ENCODE measurements around the gene ALOX12B.
"Not testable (repeated sequence)": the region's sequence is repeated elsewhere in the genome, so short reads cannot be mapped to it uniquely, and the experiment has no call there.

ALOX12B gene

DNA sequence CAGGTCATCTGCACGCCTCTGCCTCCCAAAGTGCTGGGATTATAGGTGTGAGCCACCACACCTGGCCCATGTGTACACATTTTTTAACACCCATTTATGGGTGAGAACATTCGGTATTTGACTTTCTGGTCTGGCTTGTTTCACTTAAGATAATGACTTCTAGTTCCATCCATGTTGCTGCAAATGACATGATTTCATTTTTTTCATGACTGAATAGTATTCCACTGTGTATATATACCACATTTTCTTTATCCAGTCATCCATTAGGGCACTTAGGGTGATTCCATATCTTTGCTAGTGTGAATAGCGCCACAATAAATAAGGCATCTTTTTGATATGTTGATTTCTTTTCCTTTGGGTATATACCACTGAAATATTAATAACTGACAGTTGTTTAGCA is 5.6 kb downstream of the ALOX12B start:
- no peak for DNase-seq

DNA sequence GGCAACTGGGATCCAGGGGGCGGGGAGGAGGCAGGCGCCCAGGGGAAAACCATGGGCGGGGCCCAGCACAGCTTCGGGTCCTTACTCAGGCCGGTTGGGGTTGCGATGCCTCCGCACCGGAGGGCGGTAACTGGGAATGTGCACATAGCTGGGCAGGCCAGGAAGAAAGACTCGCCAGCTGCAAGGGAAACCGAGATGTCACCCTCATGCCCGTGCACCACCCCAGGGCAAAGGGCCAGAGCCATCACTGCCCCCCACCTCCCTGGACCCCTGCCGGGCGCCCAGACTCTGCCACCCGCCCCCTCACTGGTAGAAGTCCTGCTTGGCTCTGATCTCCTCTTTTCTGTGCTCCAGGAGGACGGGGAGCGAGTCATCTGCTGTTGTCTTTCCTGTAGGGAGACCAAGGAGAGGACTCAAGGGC is 6.7 kb downstream of the ALOX12B start:
- no peak for DNase-seq

DNA sequence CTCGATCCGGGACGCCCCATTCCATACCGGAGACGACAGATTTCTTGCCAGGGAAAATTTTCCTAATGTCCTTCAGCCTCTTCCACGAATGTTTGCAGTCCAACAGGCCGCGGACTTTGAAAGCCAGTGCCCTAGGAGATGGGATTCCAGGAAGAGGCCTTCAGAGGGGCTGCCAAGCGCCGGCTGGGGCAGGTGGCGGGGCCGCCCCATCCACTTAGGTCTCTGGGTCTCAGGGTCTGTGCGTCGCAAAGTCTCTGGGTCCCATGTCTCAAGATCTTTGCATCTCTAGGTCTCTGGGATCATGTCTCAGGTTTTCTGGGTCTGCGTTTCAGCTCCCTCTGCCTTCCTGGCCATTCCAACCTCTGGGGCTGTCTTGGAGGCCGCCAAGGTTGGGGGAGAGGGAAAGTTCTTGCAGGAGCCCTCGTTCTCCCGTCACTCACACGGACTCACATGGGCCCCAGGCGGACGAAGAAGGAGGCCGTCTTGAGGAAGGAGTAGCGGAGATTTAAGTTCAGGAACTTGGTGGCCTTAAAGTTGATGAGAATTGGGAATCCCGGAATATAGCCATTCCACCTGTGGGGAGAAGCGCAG is 7.2 kb downstream of the ALOX12B start:
- DNase-seq = no peak

DNA sequence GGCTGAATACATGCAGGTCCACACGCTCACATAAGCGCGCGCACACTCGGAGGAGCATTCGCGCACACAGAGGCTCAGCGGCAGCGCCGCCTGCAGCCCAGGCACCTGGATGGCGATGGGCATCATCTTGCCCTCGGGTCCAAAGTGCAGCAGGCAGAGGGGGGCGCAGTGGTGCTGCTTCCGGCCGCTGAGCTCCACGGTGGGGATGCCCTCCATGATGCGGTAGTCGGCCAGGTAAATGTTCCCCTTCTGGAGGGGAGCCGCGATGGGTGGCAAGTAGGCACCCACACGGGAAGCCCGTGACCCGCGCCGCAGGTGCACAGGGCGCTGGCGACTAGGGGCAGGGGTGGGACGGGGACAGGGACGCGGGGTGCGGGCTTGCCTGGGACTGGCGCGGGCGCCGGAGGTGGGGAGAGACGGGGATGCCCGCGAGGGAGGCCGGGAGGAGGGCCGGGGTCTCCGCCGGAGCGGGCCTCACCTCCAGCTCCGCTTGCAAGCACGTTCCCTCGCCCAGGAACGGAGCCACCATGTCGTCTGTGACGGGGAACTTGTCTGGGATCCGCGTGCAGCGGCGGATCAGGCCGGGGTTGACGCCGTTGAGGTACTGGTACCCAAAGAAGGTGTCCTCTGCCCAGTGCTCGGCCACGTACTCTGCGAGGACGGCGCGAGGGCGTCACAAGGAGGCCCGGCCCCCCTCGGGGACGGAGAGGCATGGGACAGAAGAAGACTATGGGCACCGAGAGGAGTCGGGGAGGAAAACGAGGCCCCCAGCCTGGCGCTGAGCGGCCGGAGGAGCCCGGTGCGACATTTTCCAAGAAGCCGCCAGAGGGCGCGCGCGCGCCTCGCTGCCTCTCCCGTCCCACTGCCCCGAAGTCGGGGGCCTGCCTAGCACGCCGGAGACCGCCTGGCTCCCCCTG is 8.0 kb downstream of the ALOX12B start:
- DNase-seq = peak; percentile 60

DNA sequence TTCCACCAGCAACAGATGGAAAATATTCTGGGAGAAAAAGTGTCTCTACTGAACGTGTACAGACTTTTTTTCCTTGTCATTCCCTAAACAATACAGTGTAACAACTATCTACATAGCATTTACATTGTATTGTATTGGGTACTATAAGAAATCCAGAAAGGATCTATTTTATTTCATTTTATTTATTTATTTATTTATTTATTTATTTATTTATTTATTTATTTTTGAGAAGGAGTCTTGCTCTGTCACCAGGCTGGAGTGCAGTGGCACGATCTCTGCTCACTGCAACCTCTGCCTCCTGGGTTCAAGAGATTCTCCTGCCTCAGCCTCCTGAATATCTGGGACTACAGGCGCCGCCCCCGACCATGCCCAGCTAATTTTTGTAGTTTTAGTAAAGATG is 9.6 kb downstream of the ALOX12B start:
- not testable (repeated sequence) for DNase-seq

DNA sequence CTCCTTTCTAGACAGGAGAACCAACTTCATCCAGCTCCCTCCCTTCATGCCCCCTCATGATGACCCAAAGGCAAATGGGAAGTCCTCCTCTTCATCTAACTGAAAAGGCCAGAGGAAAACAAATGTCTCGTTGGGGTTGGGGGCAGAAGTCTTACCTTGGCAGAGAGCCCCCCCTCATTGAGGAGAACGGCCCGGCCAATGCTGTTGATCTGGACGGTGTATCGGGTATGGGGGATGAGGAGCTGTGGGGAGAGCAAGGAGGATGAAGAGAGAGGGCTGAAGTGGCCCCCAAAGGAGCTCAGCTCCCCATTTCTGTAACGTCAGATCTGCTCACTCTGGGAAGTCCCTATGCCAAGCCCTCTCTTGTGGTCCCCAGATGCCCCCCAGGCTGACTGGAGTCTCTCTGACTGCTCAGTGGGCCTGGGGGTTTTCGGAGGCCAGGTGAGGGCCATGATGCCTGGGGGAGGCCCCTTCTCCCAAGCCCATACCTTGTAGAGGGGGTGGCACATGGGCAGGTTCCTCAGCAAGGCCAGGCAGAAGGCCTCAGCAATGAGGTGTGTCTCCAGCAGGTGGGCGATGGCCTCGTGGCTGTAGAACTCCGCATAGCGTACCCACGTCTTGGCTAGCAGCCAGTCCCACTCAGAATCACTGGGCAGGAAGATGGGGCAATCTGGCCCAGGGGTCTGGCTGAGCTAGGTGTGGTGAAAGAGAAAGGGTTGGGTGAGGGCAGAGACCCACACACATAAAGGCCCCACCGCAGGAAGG is 10.8 kb downstream of the ALOX12B start:
- no peak for DNase-seq

DNA sequence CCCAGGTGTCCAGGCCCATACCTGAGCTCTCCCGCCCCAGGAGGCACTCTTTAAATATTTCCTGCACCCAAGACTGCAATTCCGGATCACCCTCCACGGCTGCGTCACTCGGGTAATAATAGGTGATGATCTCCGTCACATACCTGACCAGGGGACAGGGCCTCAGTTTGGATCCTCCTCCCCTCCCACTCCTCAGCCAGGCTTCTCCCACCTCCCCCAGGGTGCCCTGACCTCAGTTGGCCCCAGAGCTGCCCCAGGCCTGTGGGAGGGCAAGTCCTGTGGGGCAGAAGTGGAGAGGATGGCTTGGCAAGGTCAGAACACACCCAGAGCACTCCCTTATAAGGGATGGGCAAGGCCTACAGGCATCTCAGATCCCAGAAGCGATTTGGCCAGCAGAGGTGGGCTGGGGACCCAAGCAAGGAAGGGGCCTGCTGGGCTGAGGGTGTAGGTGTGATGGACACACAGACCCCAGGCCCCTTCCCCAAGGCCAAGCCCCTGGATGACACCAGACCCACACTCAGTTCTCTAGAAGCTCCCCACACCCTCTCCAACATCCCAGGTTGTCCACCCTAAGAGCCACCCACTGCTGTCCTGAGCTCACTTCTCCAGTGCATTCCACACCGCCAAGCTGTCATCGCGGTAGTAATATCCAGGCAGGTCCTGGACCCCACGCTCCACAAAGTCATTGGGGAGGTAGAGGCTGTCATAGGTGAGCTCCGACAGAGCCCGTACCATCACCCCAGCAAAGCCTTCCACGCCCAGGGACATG is 11.8 kb downstream of the ALOX12B start:
- DNase-seq = no peak

DNA sequence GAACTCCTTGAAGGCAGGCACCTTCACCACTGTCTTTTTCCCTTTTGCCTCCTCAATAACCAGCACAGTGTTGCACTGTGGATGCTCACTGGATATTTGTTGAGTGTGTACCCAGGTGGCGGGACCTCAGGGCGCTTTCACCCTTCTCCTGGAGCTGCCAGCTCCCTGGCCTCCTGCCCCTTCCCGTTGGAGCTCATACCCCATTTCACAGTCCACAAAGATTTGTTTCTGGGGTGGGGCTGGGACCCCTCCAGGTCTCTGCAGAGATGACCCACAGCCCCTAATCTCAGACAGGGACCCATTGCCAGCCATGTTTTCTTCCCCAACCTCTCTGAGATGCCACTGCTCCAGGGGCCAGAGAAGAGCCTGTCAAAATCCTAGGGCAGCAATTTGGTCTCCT is 12.4 kb downstream of the ALOX12B start:
- DNase-seq = no peak

DNA sequence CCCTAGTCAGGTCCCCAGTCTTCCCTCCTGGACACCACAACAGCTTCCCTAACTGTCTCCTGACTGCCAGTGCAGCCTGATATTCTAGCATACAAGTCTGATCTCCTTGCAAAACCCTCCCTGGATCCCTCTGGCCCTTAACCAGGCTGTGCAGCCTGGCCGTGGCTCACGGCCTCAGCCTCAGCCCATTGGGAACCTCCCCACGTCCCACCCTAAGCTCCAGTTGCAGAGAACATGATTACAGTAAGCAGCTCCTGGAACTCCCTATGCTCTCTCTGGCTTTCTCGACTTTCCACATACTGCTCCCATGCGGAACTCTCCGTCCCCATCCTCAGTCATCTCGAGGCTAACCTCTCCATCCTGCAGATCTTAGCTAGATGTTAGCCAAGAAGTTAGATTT is 13.0 kb downstream of the ALOX12B start:
- DNase-seq = no peak

DNA sequence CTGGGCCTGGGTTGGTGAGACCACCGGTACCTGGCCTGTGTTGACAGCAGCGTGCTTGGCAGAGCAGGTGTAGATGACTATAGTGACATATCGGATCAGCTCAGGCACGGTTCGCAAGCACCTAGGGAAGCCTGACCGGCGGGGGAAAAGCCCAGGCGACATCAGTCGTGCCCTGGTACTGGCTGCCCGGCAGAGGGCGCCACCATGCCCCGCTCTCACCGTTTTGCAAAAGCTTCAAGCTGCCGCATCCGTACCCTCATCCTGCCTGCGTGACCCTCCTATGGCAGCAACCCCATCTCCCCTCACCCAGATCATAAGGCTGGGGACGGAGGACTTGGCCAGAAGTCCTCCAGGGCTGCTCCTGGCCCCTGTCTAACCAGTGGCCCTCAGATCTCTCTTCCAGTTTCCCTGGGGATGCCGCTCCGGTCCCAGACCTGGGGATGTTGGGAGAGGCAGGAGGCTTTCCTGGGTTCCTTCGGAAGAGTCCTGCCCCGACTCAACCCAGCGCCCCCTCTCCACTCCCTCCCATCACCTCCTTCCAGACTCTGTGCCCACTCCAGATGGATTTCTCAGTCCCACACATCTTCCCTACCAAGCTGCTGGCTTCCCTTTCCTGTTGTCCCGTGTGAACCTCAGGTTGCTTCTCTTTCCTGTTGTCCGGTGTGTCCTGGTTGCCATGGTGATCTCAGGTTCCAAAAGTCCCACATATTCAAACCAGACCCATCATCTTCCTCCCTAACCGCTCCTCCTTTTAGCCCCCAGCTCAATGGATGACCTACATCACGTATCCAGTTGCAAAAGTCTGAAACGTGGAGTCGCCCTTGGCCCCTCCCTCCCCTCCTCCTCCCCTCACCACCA is 13.7 kb downstream of the ALOX12B start:
- DNase-seq = no peak

DNA sequence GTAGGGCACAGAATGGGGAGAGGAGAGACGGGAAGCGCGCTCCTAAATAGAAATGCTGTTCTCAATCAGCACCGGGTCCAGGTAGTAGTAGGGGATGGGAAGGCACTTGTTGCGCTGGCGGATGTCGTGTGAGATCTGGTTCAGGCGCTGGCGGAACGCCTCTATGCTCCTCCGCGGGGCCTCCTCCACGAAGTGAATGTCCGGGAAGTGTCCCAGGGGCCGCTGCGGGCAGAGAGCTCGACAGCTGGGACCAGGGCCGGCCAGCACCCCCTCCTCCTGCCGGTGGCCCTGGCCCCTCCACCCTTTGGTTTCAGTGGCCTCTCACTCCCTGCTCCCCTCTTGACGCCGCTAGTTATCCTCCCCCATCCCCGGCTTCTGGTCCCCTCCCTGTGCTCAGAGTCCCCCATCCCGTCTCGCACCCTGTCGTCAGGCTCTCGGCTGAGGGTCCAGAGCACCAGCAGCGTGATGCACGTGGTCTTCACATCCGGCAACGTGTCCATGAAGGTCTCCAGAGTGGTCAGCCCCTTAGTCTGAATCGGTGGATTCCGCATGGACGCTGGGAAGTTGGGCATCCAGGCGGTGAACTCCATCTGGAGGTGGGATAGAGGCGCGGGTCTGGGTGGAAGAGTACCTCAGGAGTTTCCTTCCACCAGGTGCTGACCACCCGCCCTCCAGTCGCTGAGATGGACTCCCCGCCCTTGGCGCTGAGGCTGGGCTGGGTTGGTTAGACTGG is 14.6 kb downstream of the ALOX12B start:
- no peak for DNase-seq

DNA sequence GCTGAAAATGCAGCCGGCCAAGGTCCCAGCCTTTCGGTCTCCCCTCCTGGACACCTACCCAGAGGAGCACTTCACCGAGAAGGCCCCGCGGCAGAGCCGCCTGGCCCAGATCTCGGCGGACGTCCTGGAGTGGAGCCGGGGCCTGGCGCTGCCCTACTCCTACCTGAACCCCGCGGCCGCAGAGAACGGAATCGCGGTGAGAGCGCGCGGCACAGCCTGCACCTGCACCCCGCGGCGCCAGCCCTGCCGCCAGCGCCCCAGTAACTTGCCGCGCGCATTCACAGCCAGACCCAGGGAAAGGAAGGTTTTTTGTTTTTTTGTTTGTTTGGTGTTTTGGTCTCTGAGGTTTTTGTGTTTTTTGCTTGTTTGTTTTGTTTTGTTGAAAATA is 15.2 kb downstream of the ALOX12B start:
- DNase-seq = no peak

DNA sequence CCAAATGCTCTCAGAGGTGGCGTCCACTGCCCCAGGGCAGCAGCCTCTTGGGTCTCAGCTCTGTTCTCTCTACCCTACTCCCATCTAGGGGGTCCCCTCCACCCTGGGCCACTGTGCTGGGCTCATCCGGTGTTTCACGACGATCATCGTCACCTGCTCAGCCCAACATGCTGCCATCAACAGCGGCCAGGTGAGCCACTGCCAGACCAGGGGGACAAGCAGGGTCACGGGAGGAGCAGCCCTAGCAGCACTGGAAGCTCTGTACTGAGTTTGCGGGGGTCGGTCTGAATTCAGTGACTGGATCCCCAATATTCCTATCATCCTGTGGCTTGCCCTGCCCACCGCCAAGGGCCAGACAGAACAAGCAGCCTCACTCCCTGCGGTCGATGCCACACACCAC is 16.0 kb downstream of the ALOX12B start:
- no peak for DNase-seq

DNA sequence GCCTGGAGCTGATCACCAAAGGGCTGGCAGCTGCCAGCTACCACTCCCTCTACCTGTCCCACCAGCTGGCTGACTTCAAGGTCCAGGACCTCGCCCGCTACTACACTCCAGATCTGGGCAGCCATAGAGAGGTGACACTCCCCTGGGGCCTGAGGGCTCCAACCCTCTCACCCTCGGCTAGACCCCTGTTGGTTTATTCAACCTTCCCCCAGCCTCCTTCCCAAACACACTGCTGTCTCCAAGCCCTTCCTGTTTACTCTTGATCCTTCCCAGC is 18.0 kb downstream of the ALOX12B start:
- no peak for DNase-seq

DNA sequence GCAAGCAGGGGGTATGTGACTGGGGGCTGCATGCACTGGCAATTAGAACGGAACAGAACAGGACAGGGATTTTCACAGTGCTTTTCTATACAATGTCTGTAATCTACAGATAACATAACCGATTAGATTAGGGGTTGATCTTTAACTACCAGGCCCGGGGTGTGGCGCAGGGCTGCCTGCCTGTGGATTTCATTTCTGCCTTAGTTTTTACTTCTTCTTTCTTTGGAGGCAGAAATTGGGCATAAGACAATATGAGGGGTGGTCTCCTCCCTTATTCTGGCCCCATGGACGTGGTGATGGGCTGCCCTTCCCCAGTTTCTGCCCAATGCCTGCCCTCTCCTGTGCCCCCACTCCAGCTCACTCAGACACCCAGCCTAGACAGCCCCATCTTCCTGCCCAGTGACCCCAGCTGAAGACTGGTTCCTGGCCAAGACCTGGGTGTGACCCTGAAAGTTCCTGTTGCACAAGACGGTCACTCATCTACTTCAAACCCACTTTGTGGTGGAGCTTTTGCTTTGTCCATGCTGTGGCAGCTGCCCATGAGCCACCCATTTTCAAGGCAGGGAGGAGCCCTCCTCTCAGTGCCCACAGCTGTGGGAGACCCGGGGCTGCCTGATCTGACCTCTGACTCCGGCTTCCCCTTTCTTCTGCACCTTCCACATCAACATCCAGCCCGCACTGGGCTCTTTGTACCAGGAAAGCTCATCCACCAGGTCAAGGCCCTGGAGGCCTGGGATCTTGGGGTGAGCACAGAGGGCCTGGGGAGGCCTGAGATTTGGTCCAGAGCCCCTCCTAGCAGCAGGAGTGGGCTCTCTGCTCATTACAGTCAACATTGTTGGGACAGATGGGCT is 18.6 kb downstream of the ALOX12B start:
- no peak for DNase-seq

DNA sequence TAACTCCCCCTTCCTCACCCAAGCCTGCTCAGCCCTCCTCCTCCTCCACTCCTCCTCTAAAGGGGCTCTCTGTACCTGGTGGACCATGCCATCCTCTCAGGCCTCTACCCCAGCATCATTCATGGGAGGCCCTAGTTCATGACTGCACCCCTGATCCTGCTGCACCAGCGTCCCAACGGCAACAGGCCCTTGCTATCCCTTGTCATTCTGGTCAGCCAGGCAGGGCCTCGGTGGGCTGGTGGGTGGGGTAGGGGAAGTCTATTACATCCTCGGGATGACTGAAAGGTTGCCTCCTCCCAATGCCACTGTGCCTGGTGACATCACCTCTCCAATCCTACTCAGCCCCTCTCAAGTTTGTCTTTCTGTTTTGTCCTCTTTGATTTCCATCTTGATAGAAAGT is 19.7 kb downstream of the ALOX12B start:
- DNase-seq = no peak

DNA sequence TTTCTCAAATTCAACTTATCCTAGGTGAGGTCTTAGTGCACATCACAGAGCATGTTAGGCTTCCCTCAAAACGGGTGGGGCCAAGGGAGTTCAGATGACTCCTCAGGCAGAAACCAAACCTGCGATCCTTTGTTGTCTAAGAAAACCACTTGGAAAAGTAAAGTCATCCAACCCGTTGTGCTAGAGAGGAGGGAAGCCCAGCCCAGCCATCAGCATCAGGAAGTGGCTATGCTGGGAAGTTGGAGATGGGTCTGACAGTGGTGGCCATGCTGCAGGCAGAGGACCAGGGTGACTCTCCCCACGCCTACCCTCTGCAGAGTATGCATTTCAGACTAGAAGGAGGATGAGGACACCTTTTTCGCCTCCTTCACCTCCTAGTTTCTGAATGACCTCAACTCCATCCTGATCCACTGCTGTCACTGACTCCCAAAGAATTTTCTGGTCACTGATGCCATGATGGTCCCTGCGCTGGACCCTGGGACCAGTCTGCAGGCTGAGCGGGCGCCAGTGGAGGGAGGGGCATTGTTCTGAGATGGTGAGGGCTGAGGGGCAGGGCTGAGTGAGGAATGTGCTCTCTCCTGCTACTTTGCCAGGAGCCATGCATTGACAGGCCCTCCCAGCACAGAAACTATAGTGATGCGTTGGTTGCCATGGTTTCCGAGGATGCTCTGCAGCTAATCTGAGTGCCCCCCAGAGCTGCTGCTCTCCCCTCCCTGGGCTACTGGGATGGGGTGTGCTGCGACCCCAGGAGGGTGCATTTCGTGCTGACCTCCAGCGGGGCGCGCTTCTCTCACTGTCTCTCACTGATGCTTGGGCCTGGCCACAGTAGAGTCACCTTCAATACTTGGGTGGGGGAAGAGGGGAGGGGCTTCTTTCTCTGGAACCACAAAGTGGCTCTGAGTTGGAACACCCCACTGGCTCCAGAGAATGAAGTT is 20.4 kb downstream of the ALOX12B start:
- DNase-seq = no peak

DNA sequence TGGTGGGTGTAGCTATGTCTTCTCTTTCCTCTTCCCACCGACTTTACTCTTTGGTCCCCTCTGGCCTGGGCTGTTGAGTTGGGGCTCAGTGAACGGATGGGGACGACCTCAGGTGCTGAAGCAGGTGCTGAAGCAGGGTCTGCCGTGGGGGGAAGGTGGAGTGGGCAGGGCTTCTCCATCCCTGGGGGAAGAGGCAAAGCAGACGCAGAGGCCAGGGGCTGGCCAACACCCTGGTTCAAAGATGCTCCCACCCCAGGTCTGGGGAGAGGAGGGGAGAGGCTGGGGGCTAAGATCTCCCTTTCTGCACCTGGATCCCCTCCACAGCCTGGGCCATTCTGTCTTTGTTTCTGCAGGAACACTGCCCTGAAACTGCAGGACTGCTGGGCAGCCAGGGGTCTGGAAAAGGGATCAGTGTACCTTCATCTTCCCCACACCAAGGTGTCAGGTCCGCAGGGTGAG is 22.9 kb downstream of the ALOX12B start:
- DNase-seq = no peak

Data from NCI-H1092 (cell line).